GM12801 (cell line): ENCODE results near the gene FOXE1.

Experiments
- CTCF ChIP-seq: IDR thresholded peaks from one replicate; pipeline ENCODE4 v1.5.1; 2011; ENCODE audit warnings: control low read depth; ENCODE audit not compliant: insufficient read length; ENCODE audit errors: extremely low read depth

Gene FOXE1

GRCh38 chr9:97840521-97840920, 12.5 kb upstream of the FOXE1 start:
- TF ChIP-seq CTCF, result no peak

GRCh38 chr9:97842960-97843359, 10.1 kb upstream of the FOXE1 start:
- TF ChIP-seq CTCF, result no peak

GRCh38 chr9:97845130-97845529, 7.9 kb upstream of the FOXE1 start:
- no peak for TF ChIP-seq CTCF

GRCh38 chr9:97845763-97846162, 7.3 kb upstream of the FOXE1 start:
- no peak for TF ChIP-seq CTCF

GRCh38 chr9:97846347-97846746, 6.7 kb upstream of the FOXE1 start:
- no peak for TF ChIP-seq CTCF

GRCh38 chr9:97847474-97848214, 5.4 kb upstream of the FOXE1 start:
- TF ChIP-seq CTCF, result no peak

GRCh38 chr9:97848215-97848479, 4.9 kb upstream of the FOXE1 start:
- TF ChIP-seq CTCF, result no peak
